AG04449 (cell line): Measurements from ENCODE around the gene N4BP2L1.

Experiments used
- CTCF ChIA-PET: fragments of 350-600 bp; formaldehyde crosslinking; extraction: SDS; loops from one replicate; lab custom pipeline; 2021; ENCODE audit warnings: antibody characterized with exemption; lab: Yijun Ruan, JAX
- POLR2A ChIA-PET: fragments of 400-600, 350-600 bp; formaldehyde crosslinking; extraction: SDS; loops from one replicate; lab custom pipeline; 2020; ENCODE audit warnings: antibody characterized with exemption, inconsistent platforms; lab: Yijun Ruan, JAX
- DNase-seq: peaks from one replicate; pipeline ENCODE4 v3.0.0-alpha.2; 2010; ENCODE audit warnings: low read depth, low spot score
- H3K4me3 ChIP-seq: 2 replicates; pipeline ENCODE4 v1.5.1; 2011; ENCODE audit warnings: low read depth, mild to moderate bottlenecking, control low read depth, low read length
- CTCF ChIP-seq: IDR thresholded peaks from one replicate; pipeline ENCODE4 v1.5.1; 2011; ENCODE audit warnings: mild to moderate bottlenecking, moderate library complexity, low read length, control low read depth, inconsistent platforms; ENCODE audit not compliant: insufficient read depth; ENCODE audit errors: missing control alignments

Gene N4BP2L1

GRCh38 chr13:32453981-32454380, 26.1 kb upstream of the N4BP2L1 start:
- no peak for DNase-seq
- no peak for TF ChIP-seq CTCF
- ChIA-PET POLR2A (no interaction called here), CTCF (no interaction called here)
- no peak overlapping the region for H3K4me3 ChIP-seq

- ChIA-PET POLR2A (no interaction called here), CTCF (interaction anchor here (0.7 to 1.4 kb wide), 2 partner anchors 40 to 90 kb away, joined by 3 read pairs; partner anchors contain the start of gene N4BP2L2)
- DNase-seq = no peak
- TF ChIP-seq CTCF = no peak
- no peak overlapping the region for H3K4me3 ChIP-seq
These were observed 21.0 kb upstream of the N4BP2L1 start for GRCh38 chr13:32448972-32449371.

- ChIA-PET POLR2A (interaction anchor here (1.2 kb wide), 1 partner anchor 128 kb away, joined by 3 read pairs; no protein-coding TSS in a partner anchor), CTCF (interaction anchor here (1.4 kb wide), 1 partner anchor 39 kb away, joined by 3 read pairs; no protein-coding TSS in a partner anchor)
- TF ChIP-seq CTCF = no peak
- DNase-seq = no peak
- H3K4me3 ChIP-seq = no peak overlapping the region
These were observed 20.1 kb upstream of the N4BP2L1 start for GRCh38 chr13:32447894-32448623.

GRCh38 chr13:32446773-32447465, 19.0 kb upstream of the N4BP2L1 start:
- TF ChIP-seq CTCF = no peak
- H3K4me3 ChIP-seq = no peak overlapping the region
- DNase-seq = no peak
- CTCF ChIA-PET = no interaction called here
- POLR2A ChIA-PET = interaction anchor here (0.5 kb wide), 1 partner anchor 9 kb away, joined by 3 read pairs; no protein-coding TSS in a partner anchor

GRCh38 chr13:32446220-32446619, 18.3 kb upstream of the N4BP2L1 start:
- no peak for DNase-seq
- TF ChIP-seq CTCF = no peak
- no peak overlapping the region for H3K4me3 ChIP-seq
- CTCF ChIA-PET = interaction anchor here (1.4 kb wide), 1 partner anchor 10 kb away, joined by 3 read pairs; no protein-coding TSS in a partner anchor
- POLR2A ChIA-PET = no interaction called here

- POLR2A ChIA-PET = no interaction called here
- CTCF ChIA-PET = interaction anchor here (1.1 to 1.4 kb wide), 2 partner anchors 11 to 281 kb away, joined by 3 to 4 read pairs; no protein-coding TSS in a partner anchor
- DNase-seq = no peak
- no peak overlapping the region for H3K4me3 ChIP-seq
- TF ChIP-seq CTCF = no peak
These were observed 17.5 kb upstream of the N4BP2L1 start for GRCh38 chr13:32445461-32445860.
